Large intestine (tissue), 3 donors: Measurements from ENCODE around the gene FMN2. TPM values are rescaled to one million over a fixed set of nuclear protein-coding genes. Genes with fewer than 3 reads are reported as not detected.
A peak's percentile ranks its signal among the peaks of the same experiment; 100 is the strongest.

Source experiments
- DNase-seq, 2 donors: peaks; one replicate each; pipeline versions ENCODE4 v3.0.0 to v3.0.0-alpha.2; 2013
- H3K27ac ChIP-seq: one replicate; pipeline ENCODE4 v1.5.1; 2013; ENCODE audit warnings: low read length
- H3K27me3 ChIP-seq: 2 replicates; pipeline ENCODE4 v1.6.1; 2013; ENCODE audit warnings: low read length; ENCODE audit not compliant: control insufficient read depth, insufficient read depth
- H3K36me3 ChIP-seq: 2 replicates; pipeline ENCODE4 v1.6.1; 2013; ENCODE audit warnings: low read length; ENCODE audit not compliant: control insufficient read depth, insufficient read depth
- H3K4me1 ChIP-seq: one replicate; pipeline ENCODE4 v1.6.1; 2013; ENCODE audit warnings: low read length; ENCODE audit not compliant: control insufficient read depth, insufficient read depth
- H3K4me3 ChIP-seq: one replicate; pipeline ENCODE4 v1.5.1; 2013; ENCODE audit warnings: low read length
- H3K9me3 ChIP-seq: one replicate; pipeline ENCODE4 v1.6.1; 2013; ENCODE audit warnings: mild to moderate bottlenecking, low read depth, low read length, moderate library complexity; ENCODE audit not compliant: control insufficient read depth
- WGBS: methylation state at CpG from one replicate; pipeline ENCODE4 v1.1.5; 2013; ENCODE audit warnings: low lambda C conversion rate; ENCODE audit not compliant: insufficient coverage; 5-methylcytosine and 5-hydroxymethylcytosine counted together
- polyA plus RNA-seq: library from polyadenylated mRNA; unstranded; fragments of 120-200 nt; gene quantifications from one replicate; pipeline ENCODE4 v1.2.1, GENCODE V29; 2013

The FMN2 gene
- polyA plus RNA-seq, 1 donor: 1.8 TPM

DNA sequence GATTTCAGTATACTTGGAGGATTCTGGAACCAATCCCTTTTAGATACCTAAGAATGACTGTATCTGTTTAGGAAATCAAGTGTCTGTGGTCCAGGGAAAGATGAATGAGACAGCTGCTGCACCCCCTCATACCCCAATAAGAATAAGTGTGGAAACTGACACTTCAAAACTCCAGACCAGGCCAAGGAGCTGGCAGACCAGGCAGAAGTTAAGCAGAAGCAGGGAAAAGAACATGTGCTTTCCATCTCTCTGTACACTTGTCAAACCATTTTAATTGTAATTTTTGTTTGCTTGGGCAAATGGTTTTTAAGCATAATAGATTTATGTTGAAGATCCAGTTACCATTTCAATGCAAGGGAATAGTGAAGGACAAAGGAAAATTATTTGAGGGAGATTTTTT, 420.1 kb downstream of the FMN2 start:
- no peaks in the 10 kb centered on the region for H3K36me3 ChIP-seq
- DNase-seq: no peak
- H3K27me3 ChIP-seq: no peaks in the 10 kb centered on the region
- no peaks in the 10 kb centered on the region for H3K9me3 ChIP-seq
- H3K27ac ChIP-seq: no peak overlapping the region
- no peak overlapping the region for H3K4me3 ChIP-seq
- H3K4me1 ChIP-seq: no peaks in the 10 kb centered on the region

DNA sequence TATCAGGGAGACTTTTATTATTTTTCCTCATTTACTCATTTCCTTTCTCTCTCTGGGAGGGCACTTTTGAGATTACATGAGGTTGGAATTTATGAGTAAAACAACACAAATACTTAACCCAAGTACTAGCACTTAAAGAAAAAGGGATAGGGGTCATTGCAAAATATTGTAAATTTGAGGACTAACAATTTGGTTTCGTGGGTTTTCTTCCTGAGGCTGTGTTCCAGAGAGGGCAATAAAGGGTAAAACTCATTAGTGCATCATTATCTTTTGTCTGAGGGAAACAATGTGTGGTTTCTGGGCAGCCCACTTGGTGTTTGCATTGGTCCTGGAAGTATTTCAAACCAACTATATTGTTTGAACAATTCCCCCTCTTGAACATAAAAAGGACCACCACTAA, 423.8 kb downstream of the FMN2 start:
- Histone ChIP-seq H3K4me1 (no peaks in the 10 kb centered on the region), H3K9me3 (no peaks in the 10 kb centered on the region), H3K27ac (no peak overlapping the region), H3K4me3 (no peak overlapping the region), H3K27me3 (no peaks in the 10 kb centered on the region), H3K36me3 (no peaks in the 10 kb centered on the region)
- no peak for DNase-seq
- no CpG with 5 or more reads among the region's 1 CpG for WGBS

DNA sequence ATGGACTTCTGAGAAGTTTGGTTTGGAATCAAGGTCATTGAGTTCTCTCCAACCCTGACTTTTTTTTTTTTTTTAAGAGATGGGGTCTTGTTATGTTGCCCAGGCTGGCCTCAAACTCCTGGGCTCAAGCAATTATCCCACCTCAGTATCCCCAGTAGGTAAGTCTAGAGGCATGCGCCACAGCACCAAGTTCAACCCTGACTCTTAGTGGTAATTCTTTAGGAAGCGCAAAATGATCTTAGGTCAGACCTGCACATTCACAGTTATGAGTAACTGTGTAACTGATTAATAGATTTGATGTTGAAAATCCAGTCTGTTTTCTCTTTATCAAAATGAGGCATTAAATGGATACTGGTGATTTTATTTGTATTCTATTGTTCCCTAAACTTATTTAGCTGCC, 424.4 kb downstream of the FMN2 start:
- Histone ChIP-seq H3K36me3 (no peaks in the 10 kb centered on the region), H3K4me1 (no peaks in the 10 kb centered on the region), H3K27ac (no peak overlapping the region), H3K27me3 (no peaks in the 10 kb centered on the region), H3K4me3 (no peak overlapping the region), H3K9me3 (no peaks in the 10 kb centered on the region)
- WGBS: no CpG with 5 or more reads among the region's 2 CpGs
- DNase-seq: no peak

- no peaks in the 10 kb centered on the region for H3K36me3 ChIP-seq
- no peaks in the 10 kb centered on the region for H3K9me3 ChIP-seq
- H3K4me1 ChIP-seq: peaks cover 3% of the 10 kb centered on the region
- no peaks in the 10 kb centered on the region for H3K27me3 ChIP-seq
- no peak overlapping the region for H3K27ac ChIP-seq
- WGBS: no CpG with 5 or more reads among the region's 4 CpGs
- H3K4me3 ChIP-seq: no peak overlapping the region
- DNase-seq: no peak
Observed at GRCh38 chr1:240517891-240518290, 426.2 kb downstream of the FMN2 start.

GRCh38 chr1:240522122-240522822, 430.6 kb downstream of the FMN2 start:
- Histone ChIP-seq H3K36me3 (no peaks in the 10 kb centered on the region), H3K4me1 (peaks cover 3% of the 10 kb centered on the region), H3K27me3 (no peaks in the 10 kb centered on the region), H3K9me3 (no peaks in the 10 kb centered on the region), H3K4me3 (no peak overlapping the region), H3K27ac (no peak overlapping the region)
- WGBS: 41% methylated on average over 2 of the region's 6 CpGs
- DNase-seq: peak in 1 of 2 donors; percentile 13

DNA sequence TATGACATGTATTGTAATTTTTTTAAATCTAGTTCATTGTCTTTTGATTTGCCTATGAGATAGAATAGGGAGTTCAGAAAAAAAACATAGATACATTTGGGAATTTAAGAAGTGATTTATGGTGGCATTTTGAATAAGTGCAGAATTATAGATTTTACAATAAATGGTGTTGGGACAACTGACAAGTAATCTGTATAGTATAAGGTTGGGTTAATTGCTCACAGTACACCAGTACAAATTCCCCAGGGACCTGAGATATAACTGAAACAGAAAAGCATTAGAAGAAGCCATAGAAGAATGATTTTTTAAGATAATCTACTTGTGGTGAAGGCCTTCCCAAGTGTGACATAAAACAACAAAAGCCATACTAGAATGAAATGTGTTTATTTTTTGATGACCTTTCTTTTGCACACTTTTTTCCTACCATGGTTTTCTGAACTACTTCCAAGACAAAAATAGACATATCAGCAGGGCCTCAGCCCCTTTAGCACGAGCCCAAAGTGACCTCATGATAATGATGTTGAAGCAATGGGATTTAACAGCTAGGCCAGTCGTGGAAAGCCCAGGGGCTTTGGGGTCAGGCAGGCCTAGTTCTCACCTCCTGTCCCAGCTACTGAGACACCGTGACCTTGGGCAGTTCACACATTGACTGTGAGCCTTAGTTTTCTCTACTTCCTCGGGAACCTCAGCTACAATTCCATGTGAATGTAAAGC, 432.8 kb downstream of the FMN2 start:
- Histone ChIP-seq H3K27me3 (no peaks in the 10 kb centered on the region), H3K4me3 (no peak overlapping the region), H3K27ac (no peak overlapping the region), H3K4me1 (peaks cover 3% of the 10 kb centered on the region), H3K36me3 (no peaks in the 10 kb centered on the region), H3K9me3 (no peaks in the 10 kb centered on the region)
- no peak for DNase-seq
- WGBS: no CpG with 5 or more reads among the region's 4 CpGs
